ENCODE data around the gene ATP13A2.

- TF ChIP-seq POLR2A (IDR thresholded peaks at IDR 0.05), result no peak
- TF ChIP-seq CTCF (IDR thresholded peaks at IDR 0.05), result no peak
These were observed 45.4 kb downstream of the ATP13A2 start for GRCh38 chr1:16966282-16966681.
